ENCODE results near the gene GNB1. TPM values are rescaled to one million over a fixed set of nuclear protein-coding genes. Genes with fewer than 3 reads are reported as not detected.

GNB1 gene
- total and polyA plus RNA-seq, 2 of the 4 experiments (the other 2 are of a cell fraction): 73.5 to 371 TPM

DNA sequence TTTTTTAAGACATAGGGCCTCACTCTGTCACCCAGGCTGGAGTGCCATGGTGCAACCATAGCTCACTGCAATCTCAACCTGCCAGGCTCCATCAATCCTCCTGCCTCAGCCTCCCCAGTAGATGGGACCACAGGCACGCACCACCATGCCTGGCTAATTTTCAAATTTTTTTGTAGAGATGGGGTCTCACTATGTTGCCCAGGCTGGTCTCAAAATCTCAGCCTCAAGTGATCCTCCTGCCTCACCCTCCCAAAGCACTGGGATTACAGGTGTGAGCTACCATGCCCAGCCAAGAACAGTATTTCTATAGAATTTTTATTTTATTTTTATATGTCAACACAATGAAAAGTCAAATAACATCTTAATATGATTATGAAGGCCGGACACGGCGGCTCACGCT, 10.9 kb downstream of the GNB1 start:
- Histone ChIP-seq H4K20me1 (ENCODE audit: insufficient read depth, low read length) (peaks cover 100% of the 10 kb centered on the region), H2BK5ac (ENCODE audit: low read depth, low read length, poor library complexity, severe bottlenecking) (no peak overlapping the region), H3K9me1 (ENCODE audit: insufficient read depth, low read length) (peaks cover 43% of the 10 kb centered on the region), H4K5ac (ENCODE audit: low read depth, low read length) (no peak overlapping the region), H2BK20ac (ENCODE audit: low read depth, low read length) (no peak overlapping the region), H3K79me1 (ENCODE audit: low read depth in 1 of 2, low read length in 2 of 2) (peaks cover 0 to 42% of the 10 kb centered on the region in 2 experiments; a peak in 2 of 4 replicates), H3K4ac (ENCODE audit: low read depth, low read length) (no peak overlapping the region), H3K56ac (ENCODE audit: extremely low read depth, insufficient read depth, low read length) (no peak overlapping the region), H3K9me3 (ENCODE audit: control insufficient read depth, insufficient read depth, low read length) (no peaks in the 10 kb centered on the region), H3K23ac (ENCODE audit: low read depth, low read length) (no peak overlapping the region), H2BK15ac (ENCODE audit: low read depth, low read length) (no peak overlapping the region), H3K4me2 (ENCODE audit: low read depth, low read length) (no peak overlapping the region), H3K4me3 (ENCODE audit: insufficient read depth, low read depth, low read length) (no peak overlapping the region), H3K18ac (ENCODE audit: low read depth, low read length) (no peak overlapping the region), H2AFZ (replicated peaks; ENCODE audit: low read length, poor library complexity) (no peak overlapping the region), H3K36me3 (ENCODE audit: control insufficient read depth, insufficient read depth, low read length) (peaks cover 20% of the 10 kb centered on the region), H3K27me3 (ENCODE audit: control insufficient read depth, insufficient read depth, low read length) (no peaks in the 10 kb centered on the region), H2AK5ac (ENCODE audit: low read depth, low read length) (no peak overlapping the region), H2BK120ac (ENCODE audit: low read depth, low read length) (no peak overlapping the region), H3K14ac (replicated peaks; ENCODE audit: low read depth, low read length) (no peak overlapping the region), H3K9ac (ENCODE audit: low read depth, low read length) (no peak overlapping the region), H3K27ac (ENCODE audit: insufficient read depth, low read length) (no peak overlapping the region), H3K4me1 (ENCODE audit: control insufficient read depth, insufficient read depth, low read length) (peaks cover 13% of the 10 kb centered on the region), H4K8ac (ENCODE audit: low read depth in 2 of 2, low read length in 2 of 2) (no peak overlapping the region), H4K91ac (ENCODE audit: insufficient read depth, low read depth, low read length) (no peak overlapping the region), H2AK9ac (replicated peaks; ENCODE audit: low read depth, low read length, poor library complexity) (no peak overlapping the region)
- no CpG with 5 or more reads among the region's 5 CpGs for WGBS, 2 experiments (ENCODE audit: extremely low coverage in 2 of 2, insufficient read length in 1 of 2)
- intact Hi-C loops (cut with micrococcal nuclease) (loop anchor here (5.0 kb wide), 1 partner anchor 33 kb away; no protein-coding TSS in a partner anchor), dilution Hi-C loops (cut with HindIII; ENCODE audit: low sequenced_read_pairs, unreplicated experiment) (loop anchor here (10.0 kb wide), 1 partner anchor 55 kb away; no protein-coding TSS in a partner anchor), in situ Hi-C loops (cut with MboI; ENCODE audit: low sequenced_read_pairs) (loop anchor here (10.0 kb wide), 1 partner anchor 85 kb away; no protein-coding TSS in a partner anchor)
- POLR2A ChIA-PET (ENCODE audit: unreplicated experiment): no interaction called here
- no peak for ATAC-seq (ENCODE audit: low read depth)
- CTCF ChIA-PET: no interaction called here
- BruUV-seq (replicated peaks): no TSS peak
- DNase-seq: no peak
- TF ChIP-seq, protein P1, sequence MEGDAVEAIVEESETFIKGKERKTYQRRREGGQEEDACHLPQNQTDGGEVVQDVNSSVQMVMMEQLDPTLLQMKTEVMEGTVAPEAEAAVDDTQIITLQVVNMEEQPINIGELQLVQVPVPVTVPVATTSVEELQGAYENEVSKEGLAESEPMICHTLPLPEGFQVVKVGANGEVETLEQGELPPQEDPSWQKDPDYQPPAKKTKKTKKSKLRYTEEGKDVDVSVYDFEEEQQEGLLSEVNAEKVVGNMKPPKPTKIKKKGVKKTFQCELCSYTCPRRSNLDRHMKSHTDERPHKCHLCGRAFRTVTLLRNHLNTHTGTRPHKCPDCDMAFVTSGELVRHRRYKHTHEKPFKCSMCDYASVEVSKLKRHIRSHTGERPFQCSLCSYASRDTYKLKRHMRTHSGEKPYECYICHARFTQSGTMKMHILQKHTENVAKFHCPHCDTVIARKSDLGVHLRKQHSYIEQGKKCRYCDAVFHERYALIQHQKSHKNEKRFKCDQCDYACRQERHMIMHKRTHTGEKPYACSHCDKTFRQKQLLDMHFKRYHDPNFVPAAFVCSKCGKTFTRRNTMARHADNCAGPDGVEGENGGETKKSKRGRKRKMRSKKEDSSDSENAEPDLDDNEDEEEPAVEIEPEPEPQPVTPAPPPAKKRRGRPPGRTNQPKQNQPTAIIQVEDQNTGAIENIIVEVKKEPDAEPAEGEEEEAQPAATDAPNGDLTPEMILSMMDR (conservative IDR thresholded peaks at IDR 0.05; ENCODE audit: low read depth, low read length): no peak
- TF ChIP-seq FOS (IDR thresholded peaks at IDR 0.05; ENCODE audit: low read depth, low read length) (no peak), MXI1 (IDR thresholded peaks at IDR 0.05; ENCODE audit: borderline replicate concordance, low read depth, low read length) (no peak), MAFK (IDR thresholded peaks at IDR 0.05; ENCODE audit: low read depth, low read length) (no peak), RFX5 (IDR thresholded peaks at IDR 0.05; ENCODE audit: low read depth, low read length) (no peak), CHD1 (IDR thresholded peaks at IDR 0.05; ENCODE audit: low read depth, low read length) (no peak), POLR2A (IDR thresholded peaks at IDR 0.05; ENCODE audit: low read depth, low read length) (no peak), NFE2L2 (IDR thresholded peaks at IDR 0.05; ENCODE audit: low read depth, low read length) (no peak), SMC3 (IDR thresholded peaks at IDR 0.05; ENCODE audit: low read depth, low read length) (no peak), RAD21 (IDR thresholded peaks at IDR 0.05; ENCODE audit: low read length) (no peak), MAZ (IDR thresholded peaks at IDR 0.05; ENCODE audit: borderline replicate concordance, low read depth, low read length) (no peak), BHLHE40 (IDR thresholded peaks at IDR 0.05; ENCODE audit: low read depth, low read length) (no peak), CEBPB (IDR thresholded peaks at IDR 0.05; ENCODE audit: low read depth, low read length) (no peak), RCOR1 (IDR thresholded peaks at IDR 0.05; ENCODE audit: insufficient replicate concordance, low read length) (no peak)
- TF ChIP-seq, protein P2, sequence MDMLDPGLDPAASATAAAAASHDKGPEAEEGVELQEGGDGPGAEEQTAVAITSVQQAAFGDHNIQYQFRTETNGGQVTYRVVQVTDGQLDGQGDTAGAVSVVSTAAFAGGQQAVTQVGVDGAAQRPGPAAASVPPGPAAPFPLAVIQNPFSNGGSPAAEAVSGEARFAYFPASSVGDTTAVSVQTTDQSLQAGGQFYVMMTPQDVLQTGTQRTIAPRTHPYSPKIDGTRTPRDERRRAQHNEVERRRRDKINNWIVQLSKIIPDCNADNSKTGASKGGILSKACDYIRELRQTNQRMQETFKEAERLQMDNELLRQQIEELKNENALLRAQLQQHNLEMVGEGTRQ (IDR thresholded peaks at IDR 0.05; ENCODE audit: low read depth, low read length): no peak
- TF ChIP-seq, protein P3, sequence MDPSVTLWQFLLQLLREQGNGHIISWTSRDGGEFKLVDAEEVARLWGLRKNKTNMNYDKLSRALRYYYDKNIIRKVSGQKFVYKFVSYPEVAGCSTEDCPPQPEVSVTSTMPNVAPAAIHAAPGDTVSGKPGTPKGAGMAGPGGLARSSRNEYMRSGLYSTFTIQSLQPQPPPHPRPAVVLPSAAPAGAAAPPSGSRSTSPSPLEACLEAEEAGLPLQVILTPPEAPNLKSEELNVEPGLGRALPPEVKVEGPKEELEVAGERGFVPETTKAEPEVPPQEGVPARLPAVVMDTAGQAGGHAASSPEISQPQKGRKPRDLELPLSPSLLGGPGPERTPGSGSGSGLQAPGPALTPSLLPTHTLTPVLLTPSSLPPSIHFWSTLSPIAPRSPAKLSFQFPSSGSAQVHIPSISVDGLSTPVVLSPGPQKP (IDR thresholded peaks at IDR 0.05; ENCODE audit: borderline replicate concordance, low read depth, low read length): no peak

All from IMR-90 (cell line).